Activated CD4-positive, alpha-beta T cell treated with anti-CD3 and anti-CD28 coated beads, Interleukin-2, amount 50 U/mL, for 1 hour (primary cell): Measurements from ENCODE around the gene RAB28.
"Not testable (repeated sequence)": the region's sequence is repeated elsewhere in the genome, so short reads cannot be mapped to it uniquely, and the experiment has no call there.

Source experiments
- DNase-seq: peaks from one replicate; pipeline ENCODE4 v3.0.0-alpha.2; 2020

RAB28 gene

GRCh38 chr4:13445841-13446790 lies 38.0 kb downstream of the RAB28 start:
- DNase-seq, result no peak

GRCh38 chr4:13441506-13441905 lies 42.6 kb downstream of the RAB28 start:
- no peak for DNase-seq

- DNase-seq, result no peak
Observed at GRCh38 chr4:13436962-13437361, 47.2 kb downstream of the RAB28 start.

- DNase-seq, result no peak
Observed at GRCh38 chr4:13432453-13432852, 51.7 kb downstream of the RAB28 start.

- no peak for DNase-seq
Observed at GRCh38 chr4:13430834-13431568, 53.1 kb downstream of the RAB28 start.

GRCh38 chr4:13427599-13428325 lies 56.4 kb downstream of the RAB28 start:
- DNase-seq, result no peak

GRCh38 chr4:13415068-13415785 lies 68.9 kb downstream of the RAB28 start:
- DNase-seq, result no peak

GRCh38 chr4:13413729-13414437 lies 70.3 kb downstream of the RAB28 start:
- no peak for DNase-seq

GRCh38 chr4:13411942-13412341 lies 72.2 kb downstream of the RAB28 start:
- no peak for DNase-seq

GRCh38 chr4:13409324-13409723 lies 74.8 kb downstream of the RAB28 start:
- DNase-seq, result no peak

- not testable (repeated sequence) for DNase-seq
Observed at GRCh38 chr4:13406156-13406555, 78.0 kb downstream of the RAB28 start.

GRCh38 chr4:13403833-13404232 lies 80.3 kb downstream of the RAB28 start:
- DNase-seq, result no peak

- DNase-seq, result no peak
Observed at GRCh38 chr4:13403326-13403725, 80.8 kb downstream of the RAB28 start.

- no peak for DNase-seq
Observed at GRCh38 chr4:13399257-13399656, 84.9 kb downstream of the RAB28 start.

- no peak for DNase-seq
Observed at GRCh38 chr4:13396161-13396560, 88.0 kb downstream of the RAB28 start.

- not testable (repeated sequence) for DNase-seq
Observed at GRCh38 chr4:13389901-13390300, 94.2 kb downstream of the RAB28 start.

GRCh38 chr4:13386405-13387107 lies 97.6 kb downstream of the RAB28 start:
- no peak for DNase-seq

- DNase-seq, result no peak
Observed at GRCh38 chr4:13384055-13384454, 100.1 kb downstream of the RAB28 start.

- no peak for DNase-seq
Observed at GRCh38 chr4:13378973-13379759, 105.0 kb downstream of the RAB28 start.

GRCh38 chr4:13371048-13371447 lies 113.1 kb downstream of the RAB28 start:
- no peak for DNase-seq
